ENCODE data around the gene DHX30.
A peak's percentile ranks its signal among the peaks of the same experiment; 100 is the strongest.

Gene DHX30

DNA sequence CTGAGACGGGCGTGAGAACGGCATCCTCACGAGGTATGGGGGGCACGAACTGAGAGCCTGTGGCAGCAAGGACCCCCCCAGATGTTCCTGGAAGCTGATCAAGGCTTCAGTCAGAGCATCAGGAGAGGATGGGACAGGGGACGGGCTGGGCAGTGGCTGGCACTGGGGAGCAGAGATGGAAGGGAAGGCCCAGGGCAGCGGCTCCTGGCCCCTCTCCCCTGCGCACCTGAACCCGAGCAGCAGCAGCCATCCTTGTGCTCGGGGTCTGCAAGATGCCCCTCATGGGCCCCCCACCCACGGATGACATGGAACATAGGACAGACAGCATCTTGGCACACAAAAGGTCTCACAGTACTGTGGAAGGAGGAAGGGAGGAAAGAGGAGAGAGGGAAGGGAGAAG, 51.3 kb downstream of the DHX30 start:
- no peak overlapping the region for H3K27ac ChIP-seq (ENCODE audit: extremely low read depth, low read depth, low read length)
- POLR2A ChIA-PET: no interaction called here
- H3K4me1 ChIP-seq (ENCODE audit: control insufficient read depth, insufficient read depth, low read length): no peaks in the 10 kb centered on the region
- CTCF ChIA-PET: interaction anchor here (0.6 to 0.7 kb wide), 2 partner anchors 131 to 227 kb away, joined by 3 read pairs; no protein-coding TSS in a partner anchor
- H3K36me3 ChIP-seq (ENCODE audit: control insufficient read depth in 2 of 2, insufficient read depth in 1 of 2, low read length in 2 of 2): peaks cover 0 to 82% of the 10 kb centered on the region in 2 experiments; a peak in 2 of 3 replicates
- no peak overlapping the region for H3K4me3 ChIP-seq (ENCODE audit: low read depth, low read length)
- H3K9me3 ChIP-seq (ENCODE audit: control insufficient read depth, insufficient read depth, low read depth, low read length): no peaks in the 10 kb centered on the region
- TF ChIP-seq ZNF175 (tag by site-specific recombination; IDR thresholded peaks at IDR 0.05) (no peak), ZNF184 (tag by site-specific recombination; IDR thresholded peaks at IDR 0.05) (no peak), ZIC2 (tag by site-specific recombination; IDR thresholded peaks at IDR 0.05) (no peak), ZNF624 (tag by site-specific recombination; IDR thresholded peaks at IDR 0.05) (no peak), ZNF366 (tag by site-specific recombination; conservative IDR thresholded peaks at IDR 0.05) (no peak), ZNF19 (tag by site-specific recombination; IDR thresholded peaks at IDR 0.05; ENCODE audit: low read depth) (no peak), ZNF112 (tag by site-specific recombination; IDR thresholded peaks at IDR 0.05) (no peak), ZFP37 (tag by site-specific recombination; IDR thresholded peaks at IDR 0.05) (no peak), FEZF1 (tag by site-specific recombination; IDR thresholded peaks at IDR 0.05) (no peak), ZNF585B (tag by site-specific recombination; IDR thresholded peaks at IDR 0.05) (no peak), ZNF560 (tag by site-specific recombination; IDR thresholded peaks at IDR 0.05; ENCODE audit: borderline replicate concordance) (no peak), ZNF404 (tag by site-specific recombination; IDR thresholded peaks at IDR 0.05) (no peak), GFI1B (tag by site-specific recombination; IDR thresholded peaks at IDR 0.05) (no peak), ZNF549 (tag by site-specific recombination; IDR thresholded peaks at IDR 0.05) (no peak), ZSCAN23 (tag by site-specific recombination; IDR thresholded peaks at IDR 0.05) (no peak), ZNF600 (tag by site-specific recombination; IDR thresholded peaks at IDR 0.05) (no peak), ZNF629 (tag by site-specific recombination; IDR thresholded peaks at IDR 0.05) (no peak), SCRT1 (tag by site-specific recombination; IDR thresholded peaks at IDR 0.05; ENCODE audit: borderline replicate concordance) (no peak)
- TF ChIP-seq, protein P1, sequence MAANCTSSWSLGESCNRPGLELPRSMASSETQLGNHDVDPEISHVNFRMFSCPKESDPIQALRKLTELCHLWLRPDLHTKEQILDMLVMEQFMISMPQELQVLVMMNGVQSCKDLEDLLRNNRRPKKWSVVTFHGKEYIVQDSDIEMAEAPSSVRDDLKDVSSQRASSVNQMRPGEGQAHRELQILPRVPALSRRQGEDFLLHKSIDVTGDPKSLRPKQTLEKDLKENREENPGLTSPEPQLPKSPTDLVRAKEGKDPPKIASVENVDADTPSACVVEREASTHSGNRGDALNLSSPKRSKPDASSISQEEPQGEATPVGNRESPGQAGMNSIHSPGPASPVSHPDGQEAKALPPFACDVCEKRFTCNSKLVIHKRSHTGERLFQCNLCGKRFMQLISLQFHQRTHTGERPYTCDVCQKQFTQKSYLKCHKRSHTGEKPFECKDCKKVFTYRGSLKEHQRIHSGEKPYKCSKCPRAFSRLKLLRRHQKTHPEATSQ (tag by site-specific recombination; IDR thresholded peaks at IDR 0.05): no peak

- Histone ChIP-seq H3K4me1 (ENCODE audit: control insufficient read depth, insufficient read depth, low read length) (no peaks in the 10 kb centered on the region), H3K9me3 (ENCODE audit: control insufficient read depth, insufficient read depth, low read depth, low read length) (no peaks in the 10 kb centered on the region), H3K27ac (ENCODE audit: extremely low read depth, low read depth, low read length) (no peak overlapping the region), H3K36me3 (ENCODE audit: control insufficient read depth in 2 of 2, insufficient read depth in 1 of 2, low read length in 2 of 2) (peaks cover 0 to 80% of the 10 kb centered on the region in 2 experiments; a peak in 2 of 3 replicates), H3K4me3 (ENCODE audit: low read depth, low read length) (no peak overlapping the region)
- ChIA-PET CTCF (interaction anchor here (0.6 kb wide), 1 partner anchor 227 kb away, joined by 3 read pairs; no protein-coding TSS in a partner anchor), POLR2A (no interaction called here)
- TF ChIP-seq ZNF600 (tag by site-specific recombination; IDR thresholded peaks at IDR 0.05) (peak; percentile 43; the same call in 1 of the 2 replicates), ZNF473 (tag by site-specific recombination; IDR thresholded peaks at IDR 0.05) (no peak), GLIS2 (tag by site-specific recombination; IDR thresholded peaks at IDR 0.05) (0 out of 2 replicates have a peak, but pooled peaks have one; percentile 21)
Measured at GRCh38 chr3:47854720-47855455, 52.0 kb downstream of the DHX30 start.
